Measurements from ENCODE around the gene ICAM2.

The ICAM2 gene

DNA sequence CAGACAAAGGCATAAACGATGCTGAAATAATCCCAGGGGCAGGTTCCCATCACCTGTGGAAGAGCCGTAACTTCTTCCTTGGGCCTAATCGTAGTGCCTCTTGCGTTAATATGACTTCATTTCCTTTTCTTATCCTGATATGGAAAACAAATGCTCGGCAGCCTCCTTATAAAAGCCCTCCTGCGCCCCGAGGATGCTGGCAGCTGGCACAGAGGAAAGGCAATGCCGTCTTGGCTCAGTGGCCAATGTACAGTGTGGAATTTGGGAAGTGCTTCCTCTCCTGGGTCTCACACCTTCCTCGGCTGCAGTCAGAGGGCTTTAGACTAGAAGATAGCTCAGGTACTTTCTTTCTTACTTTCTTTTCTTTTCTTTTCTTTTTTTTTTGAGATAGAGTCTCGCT, 51.2 kb downstream of the ICAM2 start:
- no peak for DNase-seq

GRCh38 chr17:63967953-63968352, 52.5 kb downstream of the ICAM2 start:
- no peak for DNase-seq

- DNase-seq: no peak
Measured at GRCh38 chr17:63966646-63967264, 53.7 kb downstream of the ICAM2 start.

DNA sequence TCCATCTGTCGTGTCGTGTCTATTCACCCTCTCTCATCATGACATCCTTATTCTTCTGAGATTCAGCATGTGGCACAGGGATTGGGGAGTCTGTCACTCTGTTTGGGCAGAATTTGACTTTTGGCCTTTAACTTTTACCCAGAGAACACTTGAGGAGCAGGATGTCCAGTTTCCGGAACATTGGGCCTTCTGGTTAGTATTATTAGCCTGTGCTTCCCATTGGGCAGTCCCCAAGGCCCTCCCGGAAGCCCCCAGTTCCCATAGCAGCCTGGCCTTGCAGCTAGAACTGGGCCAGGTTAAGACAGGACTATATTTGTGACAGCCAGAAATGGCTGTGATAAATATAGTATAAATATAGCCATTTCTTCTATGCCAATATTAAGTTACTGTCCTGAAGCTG, 57.3 kb downstream of the ICAM2 start:
- DNase-seq: no peak

DNA sequence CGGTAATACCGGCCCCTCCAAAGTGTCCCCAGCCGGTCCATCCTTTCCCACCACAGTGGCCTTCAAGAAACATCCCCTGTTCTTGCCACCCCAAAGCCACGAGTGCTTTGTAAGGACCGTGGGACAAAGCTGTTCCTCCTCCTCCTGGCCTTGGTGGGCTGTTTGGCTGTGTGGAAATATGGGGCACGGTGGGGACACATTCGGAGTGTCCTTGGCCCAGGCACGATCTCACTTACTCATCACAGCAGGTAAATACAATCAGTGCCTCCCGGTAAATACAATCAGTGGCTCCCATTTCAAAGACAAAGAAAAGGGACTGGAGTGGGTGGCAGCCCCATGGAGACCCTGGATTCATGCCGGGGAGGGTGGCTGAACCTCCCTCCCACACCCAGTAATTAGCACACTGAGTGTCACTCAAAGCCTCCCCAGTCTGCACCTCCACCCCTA, 58.1 kb downstream of the ICAM2 start:
- DNase-seq: no peak

GRCh38 chr17:63961355-63962212, 58.8 kb downstream of the ICAM2 start:
- DNase-seq: peak; percentile 82

DNA sequence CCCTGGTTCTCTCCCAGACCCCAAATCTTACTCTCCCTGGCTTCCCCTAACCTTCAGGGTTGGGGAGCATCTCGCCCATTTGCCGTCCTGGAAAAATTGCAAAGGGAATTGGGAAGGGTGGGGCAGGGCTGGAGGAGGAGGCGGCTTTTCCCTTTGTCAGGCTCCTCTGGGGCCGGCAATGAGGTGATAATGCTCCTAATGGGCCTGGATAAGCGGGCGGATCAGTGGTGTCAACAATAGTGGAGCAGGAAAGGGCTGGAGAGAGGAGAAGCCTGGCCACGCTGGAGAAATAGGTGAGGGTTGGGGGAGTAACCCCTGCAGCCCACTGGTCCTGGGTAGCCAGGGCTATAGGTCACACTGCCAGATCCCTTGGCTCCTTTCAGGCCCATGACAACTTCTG, 60.0 kb downstream of the ICAM2 start:
- no peak for DNase-seq

DNA sequence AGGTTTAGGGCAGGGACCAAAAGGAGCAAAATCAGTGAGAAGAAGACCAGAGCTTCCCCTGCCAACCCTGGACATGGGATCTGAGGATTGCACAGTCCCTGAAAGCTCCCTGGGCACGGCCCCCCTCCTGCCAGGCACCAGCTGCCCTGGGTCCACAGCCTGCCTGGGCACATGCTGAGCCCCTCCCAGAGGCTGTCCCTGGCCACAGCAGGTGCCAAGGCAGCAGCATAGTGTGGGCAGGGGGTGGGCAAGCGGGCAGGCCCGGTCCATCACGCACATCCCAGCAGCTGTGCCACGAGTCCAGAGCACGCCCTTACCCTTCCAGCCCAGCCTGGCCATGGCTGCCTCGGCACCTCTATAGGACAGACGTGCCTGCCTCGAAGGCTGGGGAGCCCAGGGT, 60.4 kb downstream of the ICAM2 start:
- DNase-seq: no peak

DNA sequence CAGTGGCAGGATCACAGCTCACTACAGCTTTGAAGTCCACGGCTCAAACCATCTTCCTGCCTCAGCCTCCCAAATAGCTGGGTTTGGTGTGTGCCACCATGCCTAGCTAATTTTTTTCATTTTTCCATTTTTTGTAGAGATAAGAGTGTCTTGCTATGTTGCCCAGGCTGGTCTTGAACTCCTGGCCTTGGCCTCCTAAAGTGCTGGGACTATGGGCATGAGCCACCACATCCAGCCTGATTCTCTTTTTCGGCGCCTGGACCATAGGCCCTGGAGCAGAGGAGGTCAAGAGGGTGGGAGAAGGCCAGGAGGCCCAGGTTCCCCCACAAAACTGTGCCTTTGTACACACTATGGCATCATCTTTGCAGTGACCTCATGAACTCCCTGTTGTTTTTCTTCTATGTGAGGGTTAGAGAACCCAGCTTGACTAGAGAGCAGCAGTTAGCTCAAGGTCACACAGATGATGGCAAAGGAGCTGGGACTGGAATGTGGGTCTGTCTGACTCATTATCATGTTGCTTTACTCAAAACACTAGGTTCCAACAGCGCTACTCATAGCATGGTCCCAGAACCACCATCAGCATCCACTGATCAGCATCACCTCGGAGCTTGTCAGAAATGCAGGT, 64.0 kb downstream of the ICAM2 start:
- DNase-seq: no peak

DNA sequence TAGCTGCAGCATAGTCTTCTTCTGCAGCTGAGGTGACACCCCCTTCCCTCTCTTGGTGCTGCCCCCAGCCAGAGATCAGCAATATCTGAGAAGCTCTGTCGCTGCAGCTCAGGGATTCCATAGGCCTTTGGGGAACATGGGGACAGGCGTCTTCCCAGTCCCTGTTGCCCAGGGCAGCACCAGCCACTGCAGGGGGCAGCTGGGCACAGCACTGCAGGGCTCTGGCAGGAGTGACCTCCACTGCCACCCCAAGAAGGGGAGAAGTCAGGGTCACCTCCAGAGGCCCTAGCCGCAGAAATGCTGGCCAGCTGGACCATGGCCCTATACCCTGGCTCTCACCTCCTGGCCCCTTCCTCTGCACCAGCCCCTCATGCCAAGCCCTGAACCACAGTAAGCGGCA, 64.6 kb downstream of the ICAM2 start:
- DNase-seq: no peak

DNA sequence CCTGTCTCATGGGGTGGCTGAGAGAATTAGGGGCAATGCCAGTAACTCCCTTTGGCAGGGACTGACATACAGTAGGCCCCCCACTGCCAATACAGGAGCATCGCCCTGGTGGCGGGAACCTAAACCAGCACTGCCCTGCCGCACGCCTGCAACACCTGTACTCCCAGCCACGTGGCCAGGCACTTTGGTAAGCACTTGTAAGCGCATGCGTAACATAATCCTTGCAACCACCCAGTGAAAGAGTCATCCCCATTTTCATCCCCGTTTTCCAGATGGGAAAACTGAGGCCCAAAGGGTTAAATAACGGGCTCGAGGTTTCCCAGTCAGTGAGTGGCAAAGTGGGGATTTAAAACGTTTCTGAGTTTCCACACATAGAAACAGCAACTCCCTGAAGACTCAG, 65.2 kb downstream of the ICAM2 start:
- no peak for DNase-seq

DNA sequence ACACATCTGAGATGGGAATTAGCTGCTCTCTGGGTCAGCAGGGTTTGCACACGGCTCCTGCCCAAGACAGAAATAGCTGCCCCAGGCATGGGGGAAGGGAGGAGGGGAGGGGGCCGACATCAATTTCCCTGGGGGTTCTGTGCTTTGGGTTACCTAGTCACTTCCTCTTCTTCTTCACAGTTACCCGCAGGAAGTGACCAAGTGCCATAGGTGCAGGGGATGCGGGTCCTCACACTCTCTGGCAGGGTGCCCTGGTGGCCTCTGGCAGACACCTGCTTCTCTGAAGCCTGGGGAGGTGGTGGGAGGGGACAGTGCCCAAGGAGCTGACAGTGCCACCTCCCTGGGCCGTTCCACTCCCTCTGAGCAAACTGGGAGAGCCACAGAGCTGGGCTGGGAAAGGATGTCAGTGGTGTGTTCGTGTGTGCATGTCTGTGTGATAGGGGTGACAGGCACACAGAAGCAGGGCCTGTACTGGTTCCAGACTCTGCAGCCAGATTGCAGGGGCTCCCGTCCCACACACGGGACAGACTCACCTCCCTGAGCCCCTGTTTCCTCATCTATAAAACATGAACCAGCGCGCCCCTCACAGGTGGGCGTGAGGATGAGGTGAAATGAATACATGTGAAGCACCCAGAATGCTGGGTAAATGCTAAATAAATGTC, 65.9 kb downstream of the ICAM2 start:
- no peak for DNase-seq
